GM20000 (cell line): ENCODE data around the gene AARS2.
A peak's percentile ranks its signal among the peaks of the same experiment; 100 is the strongest.

Experiments
- DNase-seq: peaks from one replicate; pipeline ENCODE4 v3.0.0; 2012; ENCODE audit warnings: low spot score
- TF ChIP-seq, protein P1 (sequence below): IDR thresholded peaks from 2 replicates; pipeline ENCODE4 v1.5.1; 2012; ENCODE audit warnings: mild to moderate bottlenecking, control low read depth; ENCODE audit errors: extremely low read depth, missing control alignments

The AARS2 gene

DNA sequence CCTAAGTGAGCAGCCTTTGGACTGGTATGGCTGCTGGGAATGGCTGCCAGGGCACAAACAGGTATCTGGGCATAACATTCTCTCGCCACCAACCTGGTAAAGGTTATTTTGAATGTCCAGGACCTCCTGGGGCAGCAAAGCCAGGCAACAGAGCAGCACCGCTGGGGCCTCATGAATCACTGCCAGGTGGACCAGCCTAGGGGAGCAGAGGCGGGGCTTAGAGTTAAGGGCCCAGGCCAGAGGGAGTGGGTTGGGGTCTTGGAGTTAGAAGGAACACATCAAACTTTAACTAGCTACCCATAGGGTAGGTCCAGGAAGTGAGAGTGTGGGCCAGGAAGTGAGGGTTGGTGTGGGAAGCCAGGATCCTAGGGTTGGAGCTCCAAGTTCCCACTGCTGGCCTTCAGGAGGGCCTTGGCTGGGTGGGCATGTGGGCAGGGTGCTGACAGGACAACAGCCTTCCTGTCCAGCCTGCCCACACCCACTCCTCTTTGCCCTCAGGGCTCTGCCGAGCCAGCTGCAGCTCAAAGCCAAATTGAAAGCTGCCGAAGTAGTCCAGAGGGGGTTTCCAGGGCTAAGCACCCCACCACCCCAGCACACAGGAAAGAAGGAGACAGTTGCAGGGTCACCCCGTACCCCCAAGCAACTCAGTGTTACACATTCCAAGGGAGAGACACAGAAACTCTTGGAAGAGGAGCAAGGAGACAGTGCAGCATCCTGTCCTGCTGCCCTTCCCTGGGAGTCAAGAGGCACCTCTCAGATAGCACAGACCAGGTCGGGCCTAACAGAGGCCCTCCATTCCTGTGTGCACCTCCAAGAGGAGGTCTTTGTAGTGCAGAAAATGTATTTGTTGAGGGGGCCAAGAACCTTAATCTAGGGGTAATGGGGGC is 50.4 kb downstream of the AARS2 start:
- no peak for DNase-seq
- TF ChIP-seq, protein P1, sequence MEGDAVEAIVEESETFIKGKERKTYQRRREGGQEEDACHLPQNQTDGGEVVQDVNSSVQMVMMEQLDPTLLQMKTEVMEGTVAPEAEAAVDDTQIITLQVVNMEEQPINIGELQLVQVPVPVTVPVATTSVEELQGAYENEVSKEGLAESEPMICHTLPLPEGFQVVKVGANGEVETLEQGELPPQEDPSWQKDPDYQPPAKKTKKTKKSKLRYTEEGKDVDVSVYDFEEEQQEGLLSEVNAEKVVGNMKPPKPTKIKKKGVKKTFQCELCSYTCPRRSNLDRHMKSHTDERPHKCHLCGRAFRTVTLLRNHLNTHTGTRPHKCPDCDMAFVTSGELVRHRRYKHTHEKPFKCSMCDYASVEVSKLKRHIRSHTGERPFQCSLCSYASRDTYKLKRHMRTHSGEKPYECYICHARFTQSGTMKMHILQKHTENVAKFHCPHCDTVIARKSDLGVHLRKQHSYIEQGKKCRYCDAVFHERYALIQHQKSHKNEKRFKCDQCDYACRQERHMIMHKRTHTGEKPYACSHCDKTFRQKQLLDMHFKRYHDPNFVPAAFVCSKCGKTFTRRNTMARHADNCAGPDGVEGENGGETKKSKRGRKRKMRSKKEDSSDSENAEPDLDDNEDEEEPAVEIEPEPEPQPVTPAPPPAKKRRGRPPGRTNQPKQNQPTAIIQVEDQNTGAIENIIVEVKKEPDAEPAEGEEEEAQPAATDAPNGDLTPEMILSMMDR: no peak

DNA sequence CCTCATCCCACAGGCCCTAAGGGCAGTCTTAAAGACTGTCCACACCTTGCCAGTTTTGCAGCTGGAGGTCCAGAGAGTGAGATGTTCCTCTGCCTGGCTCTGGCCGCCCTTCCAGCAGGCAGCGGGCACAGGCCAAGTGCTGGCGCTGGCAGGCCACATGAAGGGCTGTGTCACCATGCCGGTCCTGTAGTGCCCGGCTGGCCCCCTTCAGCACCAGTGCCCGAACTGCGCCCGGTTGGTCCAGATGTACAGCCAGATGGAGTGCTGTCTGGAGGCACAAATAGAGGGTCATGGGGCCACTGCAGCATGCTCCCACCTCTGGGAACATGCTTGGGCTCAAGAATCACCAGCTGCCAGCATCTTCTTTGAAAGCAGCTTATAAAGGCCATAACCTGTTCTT is 51.6 kb downstream of the AARS2 start:
- no peak for DNase-seq
- TF ChIP-seq, protein P1: no peak

DNA sequence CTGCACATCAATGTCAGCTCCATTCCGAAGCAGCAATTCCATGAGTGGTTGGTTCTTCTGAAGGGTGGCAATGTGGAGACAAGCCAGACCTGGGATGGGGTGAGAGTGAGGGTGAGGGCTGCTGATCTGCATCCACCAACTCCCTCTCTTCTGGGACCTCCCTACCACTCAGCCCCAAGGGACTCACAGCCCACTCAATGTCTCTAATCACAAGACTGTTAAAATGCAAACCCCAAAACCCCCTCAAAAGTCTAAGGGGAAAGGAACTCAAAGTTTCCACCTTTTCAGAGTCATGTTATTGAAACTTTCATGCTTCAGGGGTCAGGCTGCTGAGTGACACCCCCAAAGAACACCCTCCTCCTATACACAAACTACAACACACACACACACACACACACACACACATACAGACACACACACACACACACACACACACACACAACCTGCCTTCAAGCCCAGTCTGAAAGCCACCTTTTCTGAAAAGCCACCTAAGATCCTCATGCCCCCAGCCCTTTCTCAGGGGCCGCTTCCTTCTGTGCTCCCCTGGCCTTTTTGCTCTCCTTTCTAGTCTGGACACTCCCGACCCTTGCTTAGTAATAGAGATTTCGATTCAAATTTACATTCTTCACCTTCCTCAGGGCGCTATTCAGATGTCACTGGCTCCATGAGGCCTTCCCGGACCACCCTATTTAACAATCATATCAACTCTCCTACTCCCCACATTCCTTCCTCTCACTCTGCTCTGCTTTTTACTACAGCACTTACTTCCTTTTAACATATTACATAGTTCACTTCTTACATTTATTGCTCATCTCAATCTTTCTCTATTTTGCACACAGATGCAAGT is 52.5 kb downstream of the AARS2 start:
- TF ChIP-seq, protein P1: no peak
- peak; percentile 60 for DNase-seq

DNA sequence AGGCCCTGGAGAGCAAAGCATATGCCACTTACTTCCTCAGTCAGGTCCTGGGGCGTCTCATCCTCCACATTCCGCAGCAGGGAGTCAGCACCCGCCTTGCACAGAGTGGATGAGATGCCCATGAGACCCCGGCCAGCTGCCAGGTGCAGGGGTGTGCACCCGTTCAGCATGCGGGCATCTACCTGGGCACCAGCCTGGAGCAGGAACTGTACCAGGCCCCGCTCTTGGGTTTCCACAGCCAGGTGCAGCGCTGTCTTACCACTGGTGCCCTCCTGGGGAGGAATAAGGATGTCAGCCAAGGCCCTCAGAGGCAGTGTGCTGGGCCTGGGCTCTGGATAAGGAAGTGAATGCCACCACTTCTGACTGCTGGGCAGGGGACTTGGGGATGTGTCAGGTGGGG is 53.1 kb downstream of the AARS2 start:
- TF ChIP-seq, protein P1: no peak
- DNase-seq: no peak

DNA sequence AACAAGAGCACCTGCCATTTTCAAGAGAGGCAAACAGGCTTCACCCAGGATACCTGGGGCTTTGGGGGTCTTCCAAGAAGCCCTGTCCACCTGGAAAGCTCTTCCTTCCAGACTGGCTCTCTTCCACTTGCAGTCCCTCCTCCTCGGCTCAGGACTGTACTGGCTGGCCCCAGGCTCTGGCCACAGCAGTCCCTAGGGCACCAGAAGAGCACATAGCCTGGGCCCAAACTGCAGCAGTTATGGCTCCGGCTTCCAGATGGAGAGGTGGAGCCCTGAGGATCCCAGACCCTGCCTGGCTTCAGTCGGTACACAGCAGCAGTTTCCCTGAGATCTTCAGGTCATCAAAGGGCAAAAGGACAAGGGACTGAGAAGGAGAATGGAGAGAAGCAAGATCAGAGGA is 54.2 kb downstream of the AARS2 start:
- TF ChIP-seq, protein P1: no peak
- no peak for DNase-seq

DNA sequence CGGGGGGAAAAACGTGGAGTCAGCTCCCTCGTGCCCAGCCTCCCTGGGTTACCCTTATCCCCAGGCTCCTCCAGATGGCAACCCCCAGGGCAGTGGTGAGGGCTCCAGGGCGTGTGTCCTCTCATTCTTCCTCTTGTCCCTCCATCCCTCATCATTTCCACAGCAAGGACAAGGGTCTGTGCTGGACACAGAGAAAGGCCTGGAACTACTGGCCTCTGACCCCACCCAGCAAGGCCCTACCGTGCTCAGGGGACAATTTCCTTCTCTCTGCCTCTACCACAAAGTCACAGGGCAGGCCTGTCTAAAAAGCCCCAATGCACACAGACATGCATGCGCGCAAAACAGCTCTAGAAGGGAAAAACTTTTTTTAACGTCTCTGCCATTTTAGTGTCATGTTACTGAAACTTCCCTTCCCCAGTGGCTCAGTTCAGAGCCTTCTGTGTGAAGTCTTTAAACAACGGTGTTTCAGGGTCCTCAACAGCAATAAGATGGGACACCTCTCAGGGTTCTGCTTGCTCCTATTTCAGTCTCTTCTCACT is 54.8 kb downstream of the AARS2 start:
- peak; percentile 40 for DNase-seq
- TF ChIP-seq, protein P1: no peak

DNA sequence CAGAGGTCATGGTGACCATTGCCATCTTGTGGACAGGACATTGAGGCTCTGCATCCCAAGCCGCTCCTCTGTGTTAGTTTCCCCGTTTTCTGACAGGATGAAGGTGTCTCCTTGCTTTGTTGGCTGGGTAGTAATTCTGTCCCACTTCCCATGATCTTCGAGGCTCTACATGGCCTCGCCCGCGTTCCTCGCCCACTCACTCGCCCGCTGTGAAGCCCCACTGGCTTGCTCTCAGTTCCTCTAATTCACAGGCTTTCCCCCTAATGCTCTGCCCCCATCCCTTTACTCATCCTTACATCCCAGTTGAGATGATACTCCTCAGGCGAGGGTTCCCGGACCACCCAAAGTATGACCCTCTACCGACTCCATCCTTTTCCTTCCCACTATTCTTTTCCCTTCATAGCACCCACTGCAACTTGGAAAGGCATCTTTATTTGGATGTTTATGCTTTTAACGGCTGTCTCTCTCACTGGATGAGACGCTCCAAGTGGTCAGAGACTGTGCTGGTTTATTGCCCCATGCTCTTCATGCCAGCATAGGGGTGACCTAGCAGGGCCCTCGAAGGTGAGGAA is 55.3 kb downstream of the AARS2 start:
- TF ChIP-seq, protein P1: no peak
- DNase-seq: peak; percentile 72
